Uterus (tissue), 4 donors: ENCODE measurements around the gene CLPSL2. TPM values are rescaled to one million over a fixed set of nuclear protein-coding genes. Genes with fewer than 3 reads are reported as not detected.

Experiments used
- DNase-seq, 2 donors: peaks; one replicate each; pipeline ENCODE4 v3.0.0-alpha.2; 2019 to 2020
- H3K27ac ChIP-seq, 2 donors: fragments of 200-600 bp; sonication (generic); 1 replicate in 1 of 2; 2 replicates in 1 of 2; pipeline ENCODE4 v1.5.1; 2016 to 2018
- H3K27me3 ChIP-seq, 2 donors: fragments of 200-600 bp; sonication (generic); one replicate each; pipeline ENCODE4 v1.5.1; 2018 to 2019; ENCODE audit warnings: control low read depth in 1 of 2
- H3K36me3 ChIP-seq, 2 donors: fragments of 200-600 bp; sonication (generic); one replicate each; pipeline ENCODE4 v1.5.1; 2019; ENCODE audit warnings: control low read depth in 1 of 2
- H3K4me1 ChIP-seq, 2 donors: fragments of 200-600 bp; sonication (generic); one replicate each; pipeline ENCODE4 v1.5.1; 2018 to 2019; ENCODE audit warnings: control low read depth in 1 of 2
- H3K4me3 ChIP-seq, 2 donors: fragments of 200-600 bp; sonication (generic); 1 replicate in 1 of 2; 2 replicates in 1 of 2; pipeline ENCODE4 v1.5.1; 2018 to 2019; ENCODE audit warnings: mild to moderate bottlenecking in 1 of 2
- H3K9me3 ChIP-seq, 2 donors: fragments of 200-600 bp; sonication (generic); one replicate each; pipeline ENCODE4 v1.5.1; 2019; ENCODE audit warnings: control low read depth in 1 of 2
- CTCF ChIP-seq, 4 experiments: fragments of 200-600 bp in 2 of 4; fragments of 450-650 bp in 2 of 4; sonication (generic) in 2 of 4; IDR thresholded peaks; one replicate each; pipeline ENCODE4 v1.5.1; 2016 to 2019; ENCODE audit warnings: antibody characterized with exemption in 4 of 4, mild to moderate bottlenecking in 2 of 4, moderate library complexity in 1 of 4
- POLR2A ChIP-seq, 2 donors: fragments of 450-650 bp; IDR thresholded peaks; one replicate each; pipeline ENCODE4 v1.6.1; 2016; ENCODE audit warnings: antibody characterized with exemption in 2 of 2, mild to moderate bottlenecking in 1 of 2, moderate library complexity in 1 of 2
- intact Hi-C: fragments of 100-400 bp; cut with DNase I; formaldehyde crosslinking; loops from one replicate; pipeline ENCODE4 v1.15.1; 2023; ENCODE audit warnings: low total_unique reads
- total RNA-seq, 4 donors: library from RNA; depleted of rRNA in 3 of 4; stranded (reverse); fragments of >200 nt in 3 of 4; gene quantifications; one replicate each; pipeline versions ENCODE4 v1.1.0 to v1.2.4, GENCODE V29; 2014 to 2023
- donor health status: DM: yes; HTN: yes; CAD: no.

The CLPSL2 gene
- total RNA-seq, 4 donors from 2014 or later: not detected

GRCh38 chr6:35817515-35817914 is 41.1 kb downstream of the CLPSL2 start:
- intact Hi-C loops: no loop called here
- no peaks in the 10 kb centered on the region for H3K9me3 ChIP-seq
- H3K4me3 ChIP-seq: no peak overlapping the region
- DNase-seq: no peak
- H3K27ac ChIP-seq: no peak overlapping the region
- no peak for TF ChIP-seq POLR2A (IDR thresholded peaks at IDR 0.05)
- no peak for TF ChIP-seq CTCF (IDR thresholded peaks at IDR 0.05)
- H3K36me3 ChIP-seq: no peaks in the 10 kb centered on the region
- H3K4me1 ChIP-seq: no peaks in the 10 kb centered on the region
- no peaks in the 10 kb centered on the region for H3K27me3 ChIP-seq

DNA sequence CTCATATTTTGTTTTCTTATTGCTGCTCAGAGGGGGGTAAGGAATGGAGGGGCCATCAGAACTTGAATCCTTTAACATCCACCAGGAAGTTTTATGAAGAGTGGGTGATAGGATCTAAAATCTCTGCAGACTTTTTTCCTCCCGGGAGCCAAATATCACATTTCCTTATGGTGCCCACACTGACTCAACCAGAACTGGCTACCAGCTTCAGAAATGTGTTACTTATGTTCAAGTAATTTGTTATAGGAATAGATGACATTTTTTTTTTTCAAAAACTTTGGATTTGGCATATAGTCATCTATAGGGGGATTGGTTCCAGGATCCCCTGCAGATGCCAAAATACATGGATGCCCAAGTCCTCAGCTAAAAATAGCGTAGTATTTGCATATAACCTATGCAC is 47.2 kb downstream of the CLPSL2 start:
- no peaks in the 10 kb centered on the region for H3K9me3 ChIP-seq
- no peak overlapping the region for H3K4me3 ChIP-seq
- no peak overlapping the region for H3K27ac ChIP-seq
- H3K36me3 ChIP-seq: no peaks in the 10 kb centered on the region
- intact Hi-C loops: no loop called here
- no peaks in the 10 kb centered on the region for H3K4me1 ChIP-seq
- H3K27me3 ChIP-seq: no peaks in the 10 kb centered on the region
- TF ChIP-seq POLR2A (IDR thresholded peaks at IDR 0.05): no peak
- no peak for TF ChIP-seq CTCF (IDR thresholded peaks at IDR 0.05)
- no peak for DNase-seq

DNA sequence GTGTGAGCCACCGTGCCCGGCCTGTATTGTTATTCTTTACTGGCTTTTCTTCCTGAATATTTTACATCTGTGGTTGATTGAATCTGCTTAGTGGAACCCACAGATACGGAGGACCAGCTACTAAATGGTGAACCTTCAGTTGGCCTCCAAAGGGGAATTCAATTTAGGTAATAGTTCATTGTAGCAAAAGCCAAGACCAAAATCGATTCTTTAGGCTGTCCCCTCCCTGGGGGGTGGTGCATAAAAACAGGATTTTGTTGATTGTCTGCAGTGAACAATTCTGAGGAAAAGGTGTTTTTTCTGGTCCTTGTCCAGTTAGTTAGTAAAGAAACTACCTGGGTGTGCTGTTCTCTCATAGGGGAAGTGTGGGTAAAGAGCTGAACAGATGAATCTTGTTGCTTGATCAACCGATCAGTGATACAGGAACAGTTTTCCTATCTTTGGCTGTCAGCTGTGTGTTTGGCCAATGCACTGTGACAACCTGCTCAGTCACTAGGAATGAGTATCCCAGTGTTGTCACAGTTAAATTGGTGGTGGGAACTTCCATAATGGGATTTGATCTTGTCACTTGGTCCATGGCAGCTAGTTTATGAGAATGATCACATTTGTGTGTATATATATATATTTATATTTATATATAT is 48.3 kb downstream of the CLPSL2 start:
- H3K4me3 ChIP-seq: no peak overlapping the region
- no peaks in the 10 kb centered on the region for H3K36me3 ChIP-seq
- H3K9me3 ChIP-seq: no peaks in the 10 kb centered on the region
- H3K27me3 ChIP-seq: no peaks in the 10 kb centered on the region
- TF ChIP-seq CTCF (IDR thresholded peaks at IDR 0.05): no peak
- TF ChIP-seq POLR2A (IDR thresholded peaks at IDR 0.05): no peak
- H3K27ac ChIP-seq: no peak overlapping the region
- intact Hi-C loops: no loop called here
- H3K4me1 ChIP-seq: no peaks in the 10 kb centered on the region
- DNase-seq: no peak

Other genes with a start within 250 kb of the CLPSL2 start
- 100 to 1,000 TPM in 2 of 4 donors, 10 to 100 TPM in 2; 35.1 to 197 (median 84.5) TPM for gene FKBP5, start 87.7 kb upstream of the CLPSL2 start, total RNA-seq
- gene ARMC12, start 39.6 kb upstream of the CLPSL2 start, total RNA-seq: 1 to 10 TPM in 2 of 4 donors, not detected in 2; 1.6 TPM
- not detected for gene CLPSL1, start 4.4 kb downstream of the CLPSL2 start, total RNA-seq
- gene CLPS, start 20.7 kb downstream of the CLPSL2 start, total RNA-seq: not detected
- gene LHFPL5, start 28.8 kb downstream of the CLPSL2 start, total RNA-seq: not detected
- 10 to 100 TPM; 14.3 to 76.3 (median 29.4) TPM for gene SRPK1, start 144.5 kb downstream of the CLPSL2 start, total RNA-seq
- gene SLC26A8, start 248.0 kb downstream of the CLPSL2 start, total RNA-seq: under 1 TPM in 1 of 4 donors, not detected in 3; 0.07 TPM